GM19452 (cell line): Measurements from ENCODE around the gene USP17L12.
"Not testable (repeated sequence)": the region's sequence is repeated elsewhere in the genome, so short reads cannot be mapped to it uniquely, and the experiment has no call there.

Experiments
- ATAC-seq: cut with Tn5 transposase; IDR thresholded peaks from one replicate; pipeline ENCODE4 v1.9.1; 2021; ENCODE audit not compliant: unreplicated experiment

USP17L12 gene

GRCh38 chr4:9219852-9220251, at the start of gene USP17L12:
USP17L12 (plus strand) TSS chr4:9220152; CDS start chr4:9220152, 0 bp downstream.
- ATAC-seq, result not testable (repeated sequence)

- ATAC-seq, result not testable (repeated sequence)
These were observed 9.6 kb upstream of the USP17L12 start, which contains the start of gene USP17L10 for GRCh38 chr4:9210357-9210756. USP17L10 (plus strand) TSS chr4:9210657; CDS start chr4:9210657, 0 bp downstream.

- ATAC-seq, result not testable (repeated sequence)
These were observed 5.3 kb upstream of the USP17L12 start for GRCh38 chr4:9214701-9215100.

- ATAC-seq, result not testable (repeated sequence)
These were observed 4.8 kb upstream of the USP17L12 start, which contains the start of gene USP17L11 for GRCh38 chr4:9215105-9215504. USP17L11 (plus strand) TSS chr4:9215405; CDS start chr4:9215405, 0 bp downstream.

GRCh38 chr4:9224596-9224995, 4.6 kb downstream of the USP17L12 start, which contains the start of gene USP17L13:
USP17L13 (plus strand) TSS chr4:9224896; CDS start chr4:9224896, 0 bp downstream.
- ATAC-seq, result not testable (repeated sequence)

- ATAC-seq, result not testable (repeated sequence)
These were observed 10.3 kb downstream of the USP17L12 start for GRCh38 chr4:9230249-9230648.

GRCh38 chr4:9234085-9234484, 14.1 kb downstream of the USP17L12 start, which contains the start of gene USP17L15:
USP17L15 (plus strand) TSS chr4:9234385; CDS start chr4:9234385, 0 bp downstream.
- ATAC-seq, result not testable (repeated sequence)

GRCh38 chr4:9238461-9238860, 18.5 kb downstream of the USP17L12 start:
- not testable (repeated sequence) for ATAC-seq

- not testable (repeated sequence) for ATAC-seq
These were observed 23.6 kb downstream of the USP17L12 start, which contains the start of gene USP17L17 for GRCh38 chr4:9243579-9243978. USP17L17 (plus strand) TSS chr4:9243879; CDS start chr4:9243879, 0 bp downstream.

- ATAC-seq, result not testable (repeated sequence)
These were observed 28.2 kb downstream of the USP17L12 start, which contains the start of gene USP17L18 for GRCh38 chr4:9247953-9248680. USP17L18 (plus strand) TSS chr4:9248630; CDS start chr4:9248630, 0 bp downstream.

GRCh38 chr4:9253078-9253477, 33.1 kb downstream of the USP17L12 start, which contains the start of gene USP17L19:
USP17L19 (plus strand) TSS chr4:9253378; CDS start chr4:9253378, 0 bp downstream.
- ATAC-seq, result not testable (repeated sequence)

GRCh38 chr4:9257824-9258223, 37.9 kb downstream of the USP17L12 start, which contains the start of gene USP17L20:
USP17L20 (plus strand) TSS chr4:9258124; CDS start chr4:9258124, 0 bp downstream.
- not testable (repeated sequence) for ATAC-seq

- not testable (repeated sequence) for ATAC-seq
These were observed 42.6 kb downstream of the USP17L12 start, which contains the start of gene USP17L21 for GRCh38 chr4:9262572-9262971. USP17L21 (plus strand) TSS chr4:9262872; CDS start chr4:9262872, 0 bp downstream.

- not testable (repeated sequence) for ATAC-seq
These were observed 47.4 kb downstream of the USP17L12 start, which contains the start of gene USP17L22 for GRCh38 chr4:9267319-9267718. USP17L22 (plus strand) TSS chr4:9267619; CDS start chr4:9267619, 0 bp downstream.
